HG03039 (cell line): ENCODE data around the gene NOXO1.

ENCODE experiments used
- ATAC-seq: cut with Tn5 transposase; IDR thresholded peaks from one replicate; pipeline ENCODE4 v1.9.1; 2021; ENCODE audit warnings: mild to moderate bottlenecking, moderate library complexity; ENCODE audit not compliant: unreplicated experiment

NOXO1 gene

DNA sequence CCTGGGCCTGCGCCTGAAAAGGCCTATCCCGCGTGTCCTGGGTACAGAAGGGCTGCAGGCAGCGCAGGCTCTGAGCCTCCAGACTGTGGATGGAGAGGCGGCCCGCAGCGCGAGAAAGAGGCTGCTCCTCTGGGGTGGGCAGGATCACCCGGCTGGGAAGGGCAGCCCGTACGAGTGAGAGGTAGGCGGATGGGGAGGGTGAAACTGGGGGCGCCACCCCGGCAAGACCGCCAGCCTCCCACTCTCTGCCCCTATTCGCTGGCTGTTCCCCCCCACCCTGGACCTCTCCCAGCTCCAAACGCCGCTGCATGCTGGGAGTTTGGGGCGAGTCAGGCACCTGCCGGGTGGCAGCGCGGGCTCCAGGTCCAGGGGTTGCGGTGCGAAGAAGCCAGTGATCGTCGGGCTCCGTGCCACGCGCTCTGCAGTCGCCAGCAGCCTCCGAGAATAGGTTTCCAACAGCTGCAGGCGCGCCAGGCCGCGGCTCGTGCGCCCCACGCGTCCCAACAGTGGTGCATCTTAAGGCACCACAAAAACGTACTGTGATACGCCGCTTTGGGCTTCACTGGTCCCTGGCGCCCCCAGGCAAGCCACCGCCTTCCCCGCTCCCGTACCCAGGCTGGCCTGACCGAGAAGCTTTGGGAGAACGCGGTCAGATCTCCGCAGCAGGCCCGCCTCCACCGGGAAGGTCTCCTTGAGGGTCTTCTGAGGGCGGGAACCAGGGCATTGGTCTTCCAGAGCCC is 1.1 kb downstream of the NOXO1 start:
- ATAC-seq: no peak

DNA sequence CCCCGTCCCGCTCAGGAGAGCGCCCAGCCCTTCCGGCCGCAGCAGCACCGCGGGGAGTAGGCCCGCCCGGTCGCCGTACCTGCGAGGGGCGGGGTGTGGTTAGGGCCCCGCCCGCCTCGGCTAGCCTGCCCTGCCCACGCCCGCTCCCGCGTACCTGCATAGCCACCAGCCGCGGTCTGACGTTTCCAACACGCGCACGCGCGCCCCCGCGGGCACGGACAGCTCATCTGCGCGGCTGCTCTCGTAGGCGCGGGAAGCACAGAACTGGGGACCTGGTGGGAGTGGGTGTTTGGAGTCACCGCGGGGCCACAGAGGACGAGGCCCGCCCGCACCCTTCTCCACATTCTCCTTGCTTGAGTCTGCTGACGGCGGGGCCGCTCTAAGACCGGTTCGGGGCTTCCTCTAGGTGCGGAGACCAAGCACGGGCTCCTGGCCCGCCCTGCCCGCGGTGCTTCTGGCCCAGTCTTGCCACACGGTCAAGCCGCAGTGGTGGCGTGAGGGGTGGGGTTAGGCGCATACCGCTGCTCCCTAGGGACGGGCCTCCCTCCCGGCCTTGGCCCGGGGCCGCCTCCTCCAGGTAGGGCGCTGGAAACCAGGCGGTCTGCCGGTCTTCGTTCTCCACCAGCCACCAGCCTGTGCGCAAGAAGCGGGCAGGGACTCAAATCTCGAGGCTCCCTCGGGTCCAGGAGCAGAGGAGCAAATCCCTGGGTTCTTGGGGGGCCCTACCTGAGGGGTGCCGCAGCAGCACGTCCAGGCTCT is 1.8 kb downstream of the NOXO1 start:
- ATAC-seq: no peak

DNA sequence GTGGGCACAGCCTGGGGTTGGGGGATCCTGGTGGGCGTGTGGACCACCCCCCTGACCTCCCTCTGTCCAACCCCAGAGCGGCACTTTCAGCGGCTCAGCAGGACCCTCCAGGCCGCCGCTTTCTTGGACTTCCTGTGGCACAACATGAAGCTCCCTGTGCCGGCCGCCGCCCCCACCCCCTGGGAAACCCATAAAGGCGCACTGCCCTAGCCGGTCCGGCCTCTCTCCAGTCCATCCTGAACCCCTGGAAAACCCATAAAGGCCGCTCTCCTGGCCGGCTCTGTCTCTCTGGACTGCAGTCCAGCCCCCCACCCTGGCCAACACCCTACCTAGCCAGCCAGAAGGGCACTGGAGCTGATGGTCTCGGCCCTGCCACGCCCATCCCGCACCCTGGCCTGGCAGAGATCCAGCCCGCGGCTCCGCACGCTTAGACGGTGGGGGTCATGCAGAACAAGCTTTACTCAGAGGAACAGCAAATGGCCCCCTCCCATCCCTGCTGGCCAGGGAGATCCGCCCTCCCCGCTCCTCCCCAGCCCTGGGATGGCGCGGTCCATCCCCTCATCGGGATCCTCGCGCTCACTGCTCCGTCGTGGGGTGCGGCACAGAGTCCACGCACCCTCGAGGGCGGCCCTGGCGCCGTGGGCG is 2.7 kb downstream of the NOXO1 start:
- ATAC-seq: no peak

DNA sequence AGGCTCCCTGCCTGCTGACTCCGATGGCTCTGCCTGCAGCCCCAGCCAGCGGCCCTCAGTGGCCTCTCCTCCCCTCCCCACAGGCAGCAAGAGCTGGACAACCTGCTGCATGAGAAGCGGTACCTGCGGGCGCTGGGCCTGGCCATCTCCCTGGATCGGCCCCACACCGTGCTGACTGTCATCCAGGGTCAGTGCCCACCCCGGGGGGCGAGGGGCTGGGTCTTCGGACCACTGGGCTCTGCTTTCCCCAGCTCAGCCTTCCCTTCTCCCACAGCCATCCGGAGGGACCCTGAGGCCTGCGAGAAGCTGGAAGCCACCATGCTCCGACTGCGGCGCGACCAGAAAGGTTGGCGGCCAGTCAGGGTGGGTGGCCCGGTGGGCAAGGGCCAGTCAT is 3.4 kb downstream of the NOXO1 start:
- no peak for ATAC-seq

DNA sequence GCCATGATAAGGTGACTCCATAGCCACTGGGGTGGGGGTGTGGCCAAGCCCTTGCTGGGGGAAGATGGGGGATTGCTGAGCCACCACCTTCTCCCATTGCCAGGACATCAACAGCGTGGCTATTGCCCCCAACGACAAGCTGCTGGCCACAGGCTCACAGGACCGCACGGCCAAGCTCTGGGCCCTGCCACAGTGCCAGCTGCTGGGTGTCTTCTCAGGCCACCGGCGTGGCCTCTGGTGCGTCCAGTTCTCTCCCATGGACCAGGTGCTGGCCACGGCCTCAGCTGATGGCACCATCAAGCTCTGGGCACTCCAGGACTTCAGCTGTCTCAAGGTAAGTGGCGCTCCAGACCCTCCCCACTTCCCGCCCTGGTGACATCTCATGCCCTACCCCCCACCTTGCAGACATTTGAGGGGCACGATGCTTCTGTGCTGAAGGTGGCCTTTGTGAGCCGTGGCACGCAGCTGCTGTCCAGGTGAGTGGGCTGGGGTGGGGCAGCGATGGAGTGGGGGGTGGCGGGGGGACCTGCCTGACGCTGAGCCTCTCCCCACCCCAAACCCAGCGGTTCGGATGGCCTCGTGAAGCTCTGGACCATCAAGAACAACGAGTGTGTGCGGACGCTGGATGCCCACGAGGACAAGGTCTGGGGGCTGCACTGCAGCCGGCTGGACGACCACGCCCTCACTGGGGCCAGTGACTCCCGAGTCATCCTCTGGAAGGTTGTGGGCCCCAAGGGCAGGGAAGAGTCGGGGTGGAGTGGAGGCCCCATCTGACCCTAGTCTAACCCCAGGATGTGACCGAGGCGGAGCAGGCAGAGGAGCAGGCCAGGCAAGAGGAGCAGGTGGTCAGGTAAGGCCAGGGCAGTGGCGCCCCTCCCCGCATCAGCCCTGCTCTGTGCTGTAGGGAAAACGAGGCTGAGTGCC is 4.1 kb downstream of the NOXO1 start:
- ATAC-seq: no peak

DNA sequence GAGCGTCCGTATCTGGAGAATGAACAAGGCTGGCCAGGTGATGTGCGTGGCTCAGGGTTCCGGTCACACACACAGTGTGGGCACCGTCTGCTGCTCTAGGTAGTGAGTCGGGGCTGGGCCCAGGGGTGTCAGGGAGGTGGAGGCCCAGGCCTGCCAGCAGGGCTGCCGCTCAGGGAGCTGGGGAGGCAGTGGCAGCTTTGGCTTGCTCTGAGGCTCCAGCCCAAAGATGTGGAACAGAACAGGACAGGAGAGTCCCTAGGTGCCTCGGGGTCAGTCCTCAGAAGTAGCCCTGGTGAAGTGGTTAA is 5.1 kb downstream of the NOXO1 start:
- ATAC-seq: no peak

DNA sequence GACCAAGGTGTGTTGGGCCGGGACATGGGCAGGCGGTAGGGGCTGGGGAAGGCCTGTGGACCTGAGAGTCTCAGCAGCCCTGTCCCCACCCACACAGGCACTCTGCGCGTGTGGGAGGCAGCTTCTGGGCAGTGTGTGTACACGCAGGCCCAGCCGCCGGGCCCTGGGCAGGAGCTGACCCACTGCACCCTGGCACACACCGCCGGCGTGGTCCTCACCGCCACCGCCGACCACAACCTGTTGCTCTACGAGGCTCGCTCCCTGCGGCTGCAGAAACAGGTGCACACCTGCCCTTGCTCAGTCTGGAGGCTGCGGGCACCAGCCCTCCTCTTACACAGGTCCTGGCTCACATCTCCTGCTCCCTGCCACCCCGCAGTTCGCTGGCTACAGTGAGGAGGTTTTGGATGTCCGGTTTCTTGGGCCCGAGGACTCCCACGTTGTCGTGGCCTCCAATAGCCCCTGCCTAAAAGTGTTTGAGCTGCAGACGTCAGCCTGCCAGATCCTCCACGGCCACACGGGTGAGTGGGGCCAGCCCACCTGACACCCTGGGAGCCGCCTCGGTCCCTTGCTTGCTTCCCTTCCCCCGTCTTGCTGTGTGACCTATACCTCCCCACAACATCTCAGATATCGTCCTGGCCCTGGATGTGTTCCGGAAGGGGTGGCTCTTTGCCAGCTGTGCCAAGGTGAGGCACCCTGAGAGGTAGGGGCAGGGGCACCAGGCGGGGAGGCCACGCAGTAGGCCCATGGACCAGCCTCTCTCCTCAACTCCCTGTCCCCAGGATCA is 5.6 kb downstream of the NOXO1 start:
- ATAC-seq: no peak

DNA sequence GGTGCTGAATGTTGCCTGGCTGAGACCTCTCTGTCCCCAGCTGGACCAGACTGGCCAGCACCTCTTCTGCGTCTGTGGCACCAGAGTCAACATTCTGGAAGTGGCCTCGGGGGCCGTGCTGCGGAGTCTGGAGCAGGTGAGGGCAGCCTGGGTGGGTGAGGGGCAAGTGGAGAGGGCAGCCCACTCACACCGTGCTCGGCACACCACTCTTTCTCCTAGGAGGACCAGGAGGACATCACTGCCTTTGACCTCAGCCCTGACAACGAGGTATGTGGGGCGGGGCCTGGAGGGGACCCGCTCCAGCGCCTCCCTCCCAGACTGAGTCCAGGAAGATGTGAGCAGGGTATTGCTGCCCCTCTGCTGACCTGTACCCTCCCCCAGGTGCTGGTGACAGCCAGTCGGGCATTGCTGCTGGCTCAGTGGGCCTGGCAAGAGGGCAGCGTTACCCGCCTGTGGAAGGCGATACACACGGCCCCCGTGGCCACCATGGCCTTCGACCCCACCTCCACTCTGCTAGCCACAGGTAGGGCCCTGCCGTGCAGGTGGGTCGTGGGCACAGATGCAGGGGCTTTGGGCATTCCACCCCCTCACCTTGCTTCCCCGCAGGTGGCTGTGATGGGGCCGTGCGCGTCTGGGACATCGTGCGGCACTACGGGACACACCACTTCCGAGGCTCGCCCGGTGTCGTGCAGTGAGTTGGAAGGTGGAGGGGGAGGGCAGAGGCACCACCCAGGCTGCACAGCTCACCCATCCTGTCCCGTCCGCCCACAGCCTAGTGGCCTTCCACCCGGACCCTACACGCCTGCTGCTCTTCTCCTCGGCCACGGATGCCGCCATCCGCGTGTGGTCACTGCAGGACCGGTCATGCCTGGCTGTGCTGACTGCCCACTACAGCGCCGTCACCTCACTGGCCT is 6.9 kb downstream of the NOXO1 start:
- ATAC-seq: no peak

DNA sequence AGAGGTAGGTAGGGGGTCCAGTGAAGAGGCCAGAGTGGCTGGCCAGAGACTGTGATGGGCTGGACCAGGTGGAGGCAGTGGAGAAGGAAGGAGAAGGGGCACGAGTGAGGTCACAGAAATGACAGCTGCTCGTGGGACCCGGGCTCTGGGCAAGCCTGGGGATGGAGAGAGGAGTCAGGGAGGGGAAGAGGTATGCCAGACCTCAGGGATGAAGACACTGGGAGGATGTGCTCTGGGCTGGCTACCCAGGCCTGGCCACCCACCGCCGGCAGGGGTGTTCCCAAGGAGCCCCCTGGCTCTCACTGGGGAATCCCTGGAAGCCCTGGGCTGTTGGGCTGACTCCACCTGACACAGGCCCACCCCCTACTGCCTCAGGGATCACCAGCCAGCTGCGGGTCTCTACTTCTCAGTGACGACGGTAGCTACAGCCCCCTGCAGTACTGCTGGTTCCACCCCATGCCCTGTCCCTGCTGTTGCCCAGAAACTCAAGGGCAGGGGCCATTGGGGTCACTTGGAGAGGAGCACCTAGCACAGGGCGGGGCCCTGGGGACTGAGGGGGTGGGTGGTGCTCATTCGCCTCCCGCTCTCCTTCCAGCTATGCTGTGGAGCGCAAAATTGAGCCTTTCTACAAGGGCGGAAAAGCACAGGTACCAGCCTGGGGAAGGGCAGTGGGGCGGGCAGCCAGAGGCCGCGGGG is 7.7 kb downstream of the NOXO1 start:
- no peak for ATAC-seq

DNA sequence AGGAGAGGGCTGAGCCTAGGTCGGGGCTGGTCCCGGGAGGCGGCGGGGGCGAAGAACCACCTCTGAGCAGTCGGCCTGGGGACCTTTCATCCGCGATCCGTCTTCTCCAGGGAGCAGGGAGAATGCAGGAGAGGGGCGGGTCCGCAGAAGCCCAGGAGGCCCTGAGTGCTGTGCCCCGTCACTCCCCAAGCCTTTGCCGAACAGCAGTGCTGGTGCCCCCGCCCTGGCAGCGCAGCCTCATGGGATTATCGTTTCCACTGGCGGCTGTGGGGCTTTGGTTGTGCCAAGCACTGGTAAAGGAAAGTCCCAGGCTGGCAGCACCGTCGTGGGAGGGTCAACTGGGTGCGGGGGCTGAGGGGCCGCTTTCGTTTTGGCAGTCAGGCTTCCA is 8.8 kb downstream of the NOXO1 start:
- ATAC-seq: no peak

DNA sequence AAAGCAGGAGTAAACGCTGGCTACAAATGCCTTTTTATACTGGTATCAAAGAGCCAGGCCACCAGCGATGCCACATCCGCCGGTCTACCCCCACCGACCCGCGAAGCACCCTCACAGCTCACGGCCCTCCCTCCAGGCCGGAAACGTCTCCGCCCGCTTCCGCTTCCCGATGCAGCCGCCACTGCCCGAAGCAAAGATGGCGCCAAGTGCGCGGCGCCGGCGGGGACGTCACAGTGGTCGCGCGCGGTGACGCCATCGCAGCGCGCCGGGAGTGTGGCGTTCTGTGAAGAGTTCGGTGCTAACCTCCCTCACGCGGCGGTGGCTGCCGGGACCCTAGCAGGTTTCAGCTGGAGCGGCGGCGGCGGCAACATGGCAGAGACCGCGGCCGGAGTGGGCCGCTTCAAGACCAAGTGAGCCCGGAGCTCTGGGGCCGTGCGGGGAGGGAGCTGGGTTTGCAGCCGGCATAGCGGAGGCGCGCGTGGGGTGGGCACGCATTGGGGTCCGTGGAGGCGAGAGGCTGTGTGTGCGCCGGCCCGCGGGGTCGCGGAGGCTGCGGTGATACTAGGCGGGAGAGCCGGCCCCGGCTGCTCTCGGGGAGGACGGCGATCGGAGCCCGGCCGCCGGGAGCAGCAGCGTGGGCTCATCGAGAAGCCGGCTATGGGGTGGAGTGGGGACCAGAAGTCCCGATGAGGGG is 9.3 kb downstream of the NOXO1 start, which contains the start of gene TBL3:
Gene TBL3, plus strand, starts transcription at position 258 of the 694 bp plus-strand sequence. Its CDS starts 112 bp downstream, at position 370.
- peak; percentile 60 for ATAC-seq

DNA sequence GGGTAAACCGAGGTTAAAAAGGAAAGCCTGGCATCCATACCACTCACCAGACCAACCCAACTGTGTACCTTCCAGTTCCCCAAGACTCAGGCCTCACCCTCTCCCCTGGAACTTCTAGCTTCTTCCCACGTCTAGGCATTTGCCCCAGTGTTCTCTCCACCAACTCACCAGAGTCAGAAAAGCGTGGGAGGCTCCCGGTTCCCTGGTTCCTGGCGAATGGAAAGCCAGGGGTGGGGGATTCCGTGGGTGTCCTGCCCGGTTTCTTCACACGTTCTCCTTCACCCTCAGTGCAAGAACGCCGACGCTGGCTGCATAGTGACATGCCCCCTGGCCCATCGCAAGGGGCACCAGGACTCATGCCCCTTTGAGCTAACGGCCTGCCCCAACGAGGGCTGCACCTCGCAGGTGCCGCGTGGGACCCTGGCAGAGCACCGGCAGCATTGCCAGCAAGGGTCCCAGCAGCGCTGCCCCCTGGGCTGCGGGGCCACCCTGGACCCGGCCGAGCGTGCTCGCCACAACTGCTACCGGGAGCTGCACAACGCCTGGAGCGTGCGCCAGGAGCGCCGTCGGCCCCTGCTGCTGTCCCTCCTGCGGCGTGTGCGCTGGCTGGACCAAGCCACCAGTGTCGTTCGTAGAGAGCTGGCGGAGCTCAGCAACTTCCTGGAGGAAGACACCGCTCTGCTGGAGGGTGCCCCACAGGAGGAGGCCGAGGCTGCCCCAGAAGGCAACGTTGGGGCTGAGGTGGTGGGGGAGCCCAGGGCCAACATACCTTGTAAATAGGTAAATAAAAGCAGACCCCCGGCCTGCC is 12.9 kb downstream of the NOXO1 start:
- ATAC-seq: no peak

DNA sequence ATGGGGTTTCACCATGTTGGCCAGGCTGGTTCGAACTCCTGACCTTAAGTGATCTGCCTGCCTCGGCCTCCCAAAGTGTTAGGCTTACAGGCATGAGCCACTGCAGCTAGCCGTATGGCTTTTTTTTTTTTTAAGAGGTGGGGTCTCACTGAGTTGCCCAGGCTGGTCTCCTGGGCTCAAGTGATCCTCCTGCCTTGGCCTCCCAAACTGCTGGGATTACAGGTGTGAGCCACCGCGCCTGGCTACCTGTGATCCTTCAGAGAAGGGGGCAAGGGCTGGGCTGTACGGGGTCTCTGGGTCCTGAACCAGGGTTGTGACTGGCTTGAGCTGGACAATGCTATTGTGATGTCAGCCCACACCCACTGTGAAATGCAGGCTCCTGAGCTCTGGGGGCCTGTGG is 14.8 kb downstream of the NOXO1 start, which contains the start of gene RNF151:
Gene RNF151, plus strand, starts transcription at position 397 of the 400 bp plus-strand sequence. CDS start 26 bp downstream, outside the sequence.
- no peak for ATAC-seq

DNA sequence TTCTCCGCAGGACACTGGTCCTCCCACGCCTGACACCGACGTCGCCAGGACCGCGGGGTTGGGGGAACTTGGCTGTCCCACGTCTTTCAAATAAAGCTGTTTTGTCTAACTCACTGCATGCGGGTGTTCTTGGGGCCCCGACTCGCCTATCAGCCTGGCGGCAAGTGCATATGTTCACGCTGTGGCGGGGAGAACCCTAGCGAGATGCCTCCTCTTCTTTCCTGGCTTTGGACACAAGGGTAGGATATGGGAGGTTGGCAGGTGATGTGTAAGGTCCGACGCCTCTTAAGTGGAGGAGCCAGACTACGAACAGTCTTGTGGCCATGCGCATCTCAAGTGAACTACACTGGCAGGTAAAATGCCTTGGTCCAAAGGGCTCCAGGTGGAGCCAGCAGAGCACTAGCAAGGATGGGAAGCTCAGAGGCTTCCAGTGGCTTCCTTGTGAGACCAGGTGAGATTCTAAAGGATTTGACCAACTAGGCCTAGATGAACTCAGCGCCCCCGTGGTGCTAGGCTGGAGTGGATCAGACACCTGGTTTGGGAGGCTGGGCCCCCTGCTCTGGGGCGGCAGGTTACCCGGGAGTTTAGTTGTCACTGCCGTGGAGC is 15.8 kb downstream of the NOXO1 start:
- ATAC-seq: no peak

DNA sequence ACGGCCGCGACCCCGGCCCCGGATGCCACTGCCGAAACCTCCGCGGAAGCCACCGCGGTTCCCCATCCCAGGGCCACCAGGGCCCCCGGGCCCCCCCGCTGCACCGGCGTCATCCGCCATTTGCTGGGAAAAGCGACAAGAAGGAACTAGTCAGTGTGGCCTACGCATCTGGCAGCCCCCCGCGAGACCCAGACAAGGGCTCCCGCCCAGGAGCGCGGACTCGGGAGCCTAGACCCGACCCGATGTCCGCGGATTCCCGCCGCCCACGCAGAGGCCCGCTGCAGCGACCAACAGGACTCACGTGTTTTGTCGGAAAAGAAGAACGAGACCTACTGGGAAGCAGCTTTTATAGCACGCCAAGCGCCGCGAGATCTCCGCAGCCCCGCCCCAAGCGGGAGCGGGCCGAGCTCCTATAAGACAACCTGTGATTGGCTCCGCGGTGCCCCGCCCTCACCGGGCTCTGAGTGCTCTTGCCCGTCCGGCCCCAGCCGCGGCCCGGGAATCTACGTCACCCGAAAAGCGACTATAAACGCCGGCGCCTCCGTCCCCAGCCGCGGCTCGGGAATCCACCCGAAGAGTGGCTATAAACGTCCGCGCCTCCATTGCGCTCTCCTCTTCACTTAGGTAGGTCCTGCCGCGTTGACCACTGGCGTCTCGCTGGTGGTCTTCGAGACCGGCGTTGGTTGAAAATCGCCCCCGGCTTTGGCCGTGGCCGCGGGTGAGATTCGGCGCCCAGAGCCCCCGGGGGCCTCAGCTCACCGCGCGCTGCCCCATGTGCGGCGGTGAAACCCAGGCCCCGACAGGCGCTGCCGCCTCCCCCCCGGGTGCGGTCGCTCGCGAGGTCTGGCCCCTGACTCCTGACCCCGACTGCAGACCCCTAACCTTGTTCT is 16.5 kb downstream of the NOXO1 start, which contains the start of gene RPS2:
Gene RPS2, minus strand, starts transcription at position 321 of the 890 bp plus-strand sequence. Its CDS starts 201 bp downstream, at position 120.
- ATAC-seq: peak; percentile 78
